GM18517 (cell line): ENCODE measurements around the gene TEX264.
A peak's percentile ranks its signal among the peaks of the same experiment; 100 is the strongest.
"Not testable (repeated sequence)": the region's sequence is repeated elsewhere in the genome, so short reads cannot be mapped to it uniquely, and the experiment has no call there.

Experiments
- ATAC-seq: cut with Tn5 transposase; IDR thresholded peaks from one replicate; pipeline ENCODE4 v1.9.1; 2021; ENCODE audit warnings: mild to moderate bottlenecking, moderate library complexity; ENCODE audit not compliant: unreplicated experiment

Gene TEX264

GRCh38 chr3:51670823-51671733, at the start of gene TEX264:
Gene TEX264 (plus strand): TSS chr3:51671252. CDS start chr3:51674305, 3,053 bp downstream.
- peak; percentile 77 for ATAC-seq

DNA sequence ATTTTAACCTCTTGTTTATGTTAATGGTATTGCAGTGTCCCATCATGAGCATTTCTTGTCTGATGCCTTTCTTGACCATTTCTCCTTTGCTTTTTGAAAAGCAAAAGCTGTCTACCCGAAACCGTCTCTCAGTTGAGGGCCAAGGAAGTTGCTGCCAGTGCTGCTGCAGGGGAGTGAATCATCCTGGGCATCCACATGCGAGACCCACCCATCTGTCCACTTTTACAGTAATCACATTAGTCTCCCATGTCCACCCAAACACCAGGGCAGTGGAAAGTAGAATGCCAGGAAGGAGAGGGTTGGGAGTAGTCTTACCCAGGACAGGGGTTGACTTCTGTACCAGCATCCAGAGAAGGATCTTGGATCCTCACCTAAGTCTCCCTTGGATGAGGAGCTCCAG, 48.6 kb upstream of the TEX264 start:
- ATAC-seq = no peak

GRCh38 chr3:51622868-51623267, 48.2 kb upstream of the TEX264 start:
- ATAC-seq = no peak

- no peak for ATAC-seq
Observed at GRCh38 chr3:51630513-51630912, 40.5 kb upstream of the TEX264 start.

- ATAC-seq = no peak
Observed at GRCh38 chr3:51637144-51637940, 33.7 kb upstream of the TEX264 start.

DNA sequence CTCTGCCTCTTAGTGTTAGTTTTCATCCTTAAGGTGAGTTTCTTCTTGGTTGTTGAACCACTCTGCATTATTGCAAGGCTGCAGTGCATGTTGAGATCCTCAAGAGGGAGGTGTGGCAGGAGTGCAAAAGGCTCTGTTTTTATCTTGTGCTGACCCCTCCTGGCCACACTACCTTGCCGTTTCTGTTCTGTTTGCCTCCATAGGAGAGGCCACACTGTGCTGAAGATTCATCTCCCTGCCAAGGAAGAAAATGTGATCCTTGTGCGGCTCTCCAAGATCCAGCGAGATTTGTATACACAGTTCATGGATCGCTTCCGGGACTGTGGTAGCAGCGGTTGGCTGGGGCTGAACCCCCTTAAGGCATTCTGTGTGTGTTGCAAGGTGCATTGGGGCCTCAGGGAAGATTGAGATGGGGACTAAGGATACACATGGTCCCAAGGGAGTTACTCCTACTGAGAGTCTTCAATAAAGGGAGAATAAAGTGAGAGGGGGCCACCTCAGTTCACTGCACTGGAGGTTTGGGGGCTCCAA, 33.0 kb upstream of the TEX264 start:
- ATAC-seq = peak; percentile 63

GRCh38 chr3:51642462-51642861, 28.6 kb upstream of the TEX264 start:
- ATAC-seq = no peak

GRCh38 chr3:51646091-51646490, 25.0 kb upstream of the TEX264 start:
- no peak for ATAC-seq

- not testable (repeated sequence) for ATAC-seq
Observed at GRCh38 chr3:51652103-51652502, 18.9 kb upstream of the TEX264 start.

DNA sequence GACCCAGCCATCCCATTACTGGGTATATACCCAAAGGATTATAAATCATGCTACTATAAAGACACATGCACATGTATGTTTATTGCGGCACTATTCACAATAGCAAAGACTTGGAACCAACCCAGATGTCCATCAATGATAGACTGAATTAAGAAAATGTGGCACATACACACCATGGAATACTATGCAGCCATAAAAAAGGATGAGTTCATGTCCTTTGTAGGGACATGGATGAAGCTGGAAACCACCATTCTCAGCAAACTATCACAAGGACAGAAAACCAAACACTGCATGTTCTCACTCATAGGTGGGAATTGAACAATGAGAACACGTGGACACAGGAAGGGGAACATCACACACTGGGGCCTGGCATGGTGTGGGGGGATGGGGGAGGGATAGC, 17.6 kb upstream of the TEX264 start:
- not testable (repeated sequence) for ATAC-seq

DNA sequence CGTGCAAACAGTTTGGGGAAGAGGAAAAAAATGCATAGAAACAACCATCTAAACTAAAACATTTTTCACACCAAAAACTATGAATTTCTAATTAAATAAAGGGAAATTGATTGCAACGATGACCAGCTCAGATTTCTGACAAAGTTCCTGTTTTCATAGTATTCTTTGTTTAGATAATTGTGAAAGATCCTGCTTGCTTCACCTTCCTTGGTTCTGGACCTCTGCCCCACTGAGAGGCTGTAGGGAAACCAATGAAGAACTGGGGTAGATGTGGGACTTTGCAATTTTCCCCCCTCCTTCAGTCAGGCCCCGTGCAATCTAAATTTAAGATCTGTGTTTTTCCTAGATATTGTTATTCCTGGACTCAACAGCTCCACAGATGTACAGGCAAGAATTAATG, 13.8 kb upstream of the TEX264 start:
- ATAC-seq = no peak

DNA sequence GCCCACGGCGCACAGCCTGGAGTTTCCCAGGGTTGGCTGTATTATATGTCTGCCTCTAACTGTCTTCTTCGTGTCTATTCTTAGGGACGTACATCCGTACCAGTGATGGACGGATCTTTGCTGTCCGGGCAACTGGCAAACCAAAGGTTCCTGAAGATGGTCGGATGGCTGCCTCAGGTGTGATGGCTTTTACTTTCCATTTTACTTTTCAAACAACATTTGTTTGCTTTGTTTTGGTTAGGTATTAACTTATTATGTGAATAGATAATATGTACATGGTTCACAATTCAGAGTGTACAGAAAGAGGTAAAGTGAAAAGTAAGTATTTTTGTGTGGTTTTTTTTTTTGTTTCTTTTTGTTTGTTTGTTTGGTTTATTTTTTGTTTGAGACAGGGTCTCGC, 11.1 kb upstream of the TEX264 start:
- ATAC-seq = no peak

- no peak for ATAC-seq
Observed at GRCh38 chr3:51662456-51662855, 8.6 kb upstream of the TEX264 start.

DNA sequence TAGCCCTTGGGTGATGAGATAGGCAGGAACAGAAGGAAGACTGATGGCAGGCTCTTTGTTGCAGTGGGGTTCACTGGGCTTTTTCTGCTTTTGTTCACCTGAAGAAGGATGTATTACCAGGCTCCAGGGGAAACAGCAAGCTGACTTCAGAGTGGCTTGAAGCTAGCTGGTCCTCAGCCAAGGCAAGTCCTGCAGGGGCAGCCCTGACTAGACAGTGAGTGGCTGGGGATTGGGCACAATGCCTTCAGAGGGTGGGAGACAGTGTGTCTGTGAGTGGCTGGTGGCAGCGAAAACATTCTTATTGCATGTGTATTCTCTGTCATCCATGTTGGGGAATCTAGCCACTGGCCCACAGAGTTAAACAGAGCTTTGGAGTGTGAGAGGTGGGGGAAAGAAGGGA, 2.3 kb upstream of the TEX264 start:
- ATAC-seq = no peak

DNA sequence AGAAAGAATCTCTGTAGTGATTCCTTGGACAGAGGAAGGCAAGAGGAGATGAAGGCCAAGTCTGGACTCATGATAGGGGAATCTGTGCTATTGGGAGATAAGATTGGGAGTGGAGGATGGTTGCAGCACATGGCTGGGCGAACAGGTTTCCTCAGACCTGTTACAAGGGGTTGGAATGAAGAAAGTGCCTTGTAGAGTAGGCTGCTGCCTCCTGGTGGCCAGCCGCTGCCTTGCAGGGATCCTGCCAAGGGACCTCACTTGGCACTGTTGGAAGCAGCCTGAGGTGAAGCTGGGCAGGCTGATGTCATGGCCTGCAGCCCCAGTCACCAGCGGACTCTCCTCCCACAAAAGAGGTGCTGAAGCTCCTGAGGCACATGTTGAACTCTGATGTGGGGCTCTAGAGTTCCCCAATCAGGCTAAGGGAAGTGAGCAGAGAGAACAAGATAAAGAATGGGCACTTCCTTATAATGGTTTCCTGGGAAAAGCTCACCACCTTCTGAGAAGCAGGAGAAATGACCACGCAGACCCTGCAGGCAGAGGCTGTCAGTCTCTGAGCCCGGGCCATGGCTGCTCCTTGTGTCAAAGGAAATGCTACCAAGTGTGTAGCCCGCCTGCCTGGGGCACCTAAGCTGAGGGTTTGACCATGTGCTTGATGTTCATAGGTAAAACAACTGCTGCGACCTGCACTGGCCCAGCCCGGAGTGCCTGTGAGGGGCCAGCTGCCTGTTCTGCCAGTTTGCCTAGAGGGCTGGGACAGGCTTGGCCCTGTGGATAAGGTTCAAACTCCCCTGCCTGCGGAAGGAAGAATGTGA, 1.6 kb upstream of the TEX264 start:
- ATAC-seq = no peak

GRCh38 chr3:51670053-51670822, 814 bp upstream of the TEX264 start:
- ATAC-seq = no peak

- peak; percentile 36 for ATAC-seq
Observed at GRCh38 chr3:51671734-51672475, 853 bp downstream of the TEX264 start.

DNA sequence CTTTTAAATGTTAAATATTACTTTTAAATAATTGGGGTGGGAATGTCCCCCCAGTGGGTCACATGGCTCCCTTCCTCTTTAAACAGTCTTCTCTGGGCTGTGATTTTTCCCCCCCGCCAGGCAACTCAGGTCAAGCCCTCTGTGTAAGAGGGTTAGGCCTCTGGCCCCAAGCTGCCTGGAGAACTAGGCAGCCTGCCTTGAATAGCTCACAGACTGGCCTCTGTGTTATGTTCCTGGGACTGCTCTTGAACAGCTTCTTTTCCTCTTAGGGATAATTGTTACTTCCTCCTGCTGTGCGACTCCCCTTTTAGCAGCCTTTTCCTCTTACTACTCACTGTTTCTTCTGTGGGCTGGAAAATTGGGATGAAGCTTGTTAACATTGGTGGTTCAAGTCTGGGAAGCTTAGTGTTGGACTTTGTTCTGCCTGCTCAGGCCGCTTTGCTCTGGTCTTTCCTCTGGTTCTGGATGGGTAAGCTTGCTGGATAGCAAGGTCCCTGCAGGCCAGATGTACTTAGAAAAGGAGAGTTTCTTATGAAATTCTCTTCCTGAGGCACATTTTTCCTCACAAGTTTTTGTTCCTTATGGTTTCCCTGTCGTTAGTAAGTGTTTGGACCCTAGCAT, 2.2 kb downstream of the TEX264 start:
- no peak for ATAC-seq
